GM21390 (cell line): ENCODE measurements around the gene CPNE9.

Experiments used
- ATAC-seq: cut with Tn5 transposase; IDR thresholded peaks from one replicate; pipeline ENCODE4 v1.9.1; 2021; ENCODE audit not compliant: unreplicated experiment

The CPNE9 gene

GRCh38 chr3:9686703-9687102 is 16.9 kb upstream of the CPNE9 start:
- no peak for ATAC-seq

GRCh38 chr3:9687514-9687913 is 16.1 kb upstream of the CPNE9 start:
- ATAC-seq = no peak

GRCh38 chr3:9688961-9689360 is 14.7 kb upstream of the CPNE9 start:
- ATAC-seq = no peak

- no peak for ATAC-seq
These were observed 13.9 kb upstream of the CPNE9 start for GRCh38 chr3:9689757-9690156.

GRCh38 chr3:9690451-9691450 is 12.9 kb upstream of the CPNE9 start:
- peak; percentile 98 for ATAC-seq

- ATAC-seq = no peak
These were observed 12.0 kb upstream of the CPNE9 start for GRCh38 chr3:9691636-9692035.

- no peak for ATAC-seq
These were observed 11.2 kb upstream of the CPNE9 start for GRCh38 chr3:9692416-9692815.

GRCh38 chr3:9695345-9695744 is 8.3 kb upstream of the CPNE9 start:
- no peak for ATAC-seq

- no peak for ATAC-seq
These were observed 7.9 kb upstream of the CPNE9 start for GRCh38 chr3:9695746-9696145.

- no peak for ATAC-seq
These were observed 7.0 kb upstream of the CPNE9 start for GRCh38 chr3:9696480-9697220.

- ATAC-seq = no peak
These were observed 5.7 kb upstream of the CPNE9 start for GRCh38 chr3:9697892-9698291.

- ATAC-seq = no peak
These were observed 5.3 kb upstream of the CPNE9 start for GRCh38 chr3:9698293-9698692.

- no peak for ATAC-seq
These were observed 3.1 kb upstream of the CPNE9 start for GRCh38 chr3:9700536-9700935.

GRCh38 chr3:9701006-9701405 is 2.6 kb upstream of the CPNE9 start:
- ATAC-seq = no peak

GRCh38 chr3:9701711-9702110 is 1.9 kb upstream of the CPNE9 start:
- ATAC-seq = no peak

GRCh38 chr3:9703240-9703639 is 393 bp upstream of the CPNE9 start:
- no peak for ATAC-seq

- ATAC-seq = no peak
These were observed 1.0 kb downstream of the CPNE9 start for GRCh38 chr3:9704347-9705322.

GRCh38 chr3:9710174-9710739 is 6.6 kb downstream of the CPNE9 start:
- ATAC-seq = no peak

- ATAC-seq = no peak
These were observed 8.8 kb downstream of the CPNE9 start for GRCh38 chr3:9712415-9712814.

GRCh38 chr3:9713142-9713541 is 9.5 kb downstream of the CPNE9 start:
- no peak for ATAC-seq

GRCh38 chr3:9715136-9715535 is 11.5 kb downstream of the CPNE9 start:
- no peak for ATAC-seq
